K562 (cell line): Measurements from ENCODE around the gene NKAIN4. TPM values are rescaled to one million over a fixed set of nuclear protein-coding genes. Genes with fewer than 3 reads are reported as not detected.

Experiments
- ATAC-seq: fragments of 200-7000 bp; cut with Tn5 transposase; 3 replicates; pipeline ENCODE4 v1.9.1; 2020; ENCODE audit warnings: moderate library complexity
- BruUV-seq: library from RNA; stranded (reverse); fragments of 400-500 nt; replicated peaks from 2 replicates; lab custom pipeline; 2021; lab: Mats Ljungman, UMichigan
- CTCF ChIA-PET: fragments of 300-600 bp; formaldehyde crosslinking; extraction: SDS; loops from one replicate; lab custom pipeline; 2021; ENCODE audit warnings: low intra/inter-chr PET ratio; lab: Yijun Ruan, JAX
- POLR2A ChIA-PET: fragments of 300-600, 350-650 bp; sonication (Branson Sonifier 250); formaldehyde crosslinking; extraction: SDS; loops from one replicate; lab custom pipeline; 2021; ENCODE audit warnings: antibody characterized with exemption, inconsistent platforms; lab: Yijun Ruan, JAX
- DNase-seq, 4 experiments: peaks; one replicate each; pipeline versions ENCODE4 v3.0.0 to v3.0.0-alpha.2; 2011 to 2018; ENCODE audit warnings: low spot score in 3 of 4, mixed read lengths in 3 of 4; ENCODE audit errors: extremely low read depth in 1 of 4
- FAIRE-seq: peaks from 2 replicates; lab custom pipeline; 2011; peaks lifted over from hg19 to GRCh38; lab: Jason Lieb, UNC
- H2AFZ ChIP-seq: 2 replicates; pipeline ENCODE4 v1.6.0; 2011; ENCODE audit warnings: low read depth, low read length, control low read depth, inconsistent platforms
- H3K27ac ChIP-seq: fragments of 200-600 bp; 3 replicates; pipeline ENCODE4 v1.8.0; 2011; ENCODE audit warnings: low read depth, mild to moderate bottlenecking, control low read depth, inconsistent platforms, low read length, moderate library complexity, mixed read lengths; ENCODE audit errors: extremely low read depth
- H3K27me3 ChIP-seq, 2 experiments: fragments of 300-600 bp in 1 of 2; 2 replicates in 1 of 2; 3 replicates in 1 of 2; pipeline versions ENCODE4 v1.6.0 to v1.8.0; 2011; ENCODE audit warnings: inconsistent platforms in 2 of 2, low read length in 2 of 2, mild to moderate bottlenecking in 1 of 2, mixed read lengths in 1 of 2, moderate library complexity in 1 of 2; ENCODE audit not compliant: control insufficient read depth in 2 of 2, insufficient read depth in 2 of 2
- H3K36me3 ChIP-seq: fragments of 300-600 bp; 3 replicates; pipeline ENCODE4 v1.8.0; 2011; ENCODE audit warnings: mild to moderate bottlenecking, low read length, inconsistent platforms; ENCODE audit not compliant: control insufficient read depth, insufficient read depth
- H3K4me1 ChIP-seq, 2 experiments: fragments of 200-600 bp in 1 of 2; replicated peaks in 1 of 2; 2 replicates in 1 of 2; 3 replicates in 1 of 2; pipeline versions ENCODE4 v1.5.1 to v1.8.0; 2011; ENCODE audit warnings: inconsistent platforms in 2 of 2, low read length in 2 of 2, mild to moderate bottlenecking in 1 of 2, mixed read lengths in 1 of 2, moderate library complexity in 1 of 2; ENCODE audit not compliant: control insufficient read depth in 2 of 2, insufficient read depth in 2 of 2
- H3K4me2 ChIP-seq: 2 replicates; pipeline ENCODE4 v1.6.1; 2011; ENCODE audit warnings: low read length, control low read depth, inconsistent platforms, mixed read lengths; ENCODE audit not compliant: insufficient read depth
- H3K4me3 ChIP-seq: fragments of 200-600 bp; sonication (generic), shearing (Covaris generic); 2 replicates; pipeline ENCODE4 v1.5.1; 2016; ENCODE audit warnings: control low read depth, inconsistent platforms
- H3K79me2 ChIP-seq: fragments of 200-600 bp; 3 replicates; pipeline ENCODE4 v1.8.0; 2011; ENCODE audit warnings: low read length, inconsistent platforms; ENCODE audit not compliant: control insufficient read depth, insufficient read depth
- H3K9ac ChIP-seq, 2 experiments: 2 replicates each; pipeline versions ENCODE4 v1.6.0 to v1.6.1; 2011; ENCODE audit warnings: low read depth in 2 of 2, low read length in 2 of 2, control low read depth in 1 of 2, inconsistent platforms in 1 of 2, mild to moderate bottlenecking in 1 of 2, mixed read lengths in 1 of 2; ENCODE audit not compliant: insufficient read depth in 1 of 2
- H3K9me1 ChIP-seq: one replicate; pipeline ENCODE4 v1.6.0; 2011; ENCODE audit warnings: inconsistent platforms, mild to moderate bottlenecking, low read length, moderate library complexity; ENCODE audit not compliant: control insufficient read depth, insufficient read depth
- H3K9me3 ChIP-seq: replicated peaks from 2 replicates; pipeline ENCODE4 v1.5.1; 2011; ENCODE audit warnings: low read depth, low read length, inconsistent platforms; ENCODE audit not compliant: control insufficient read depth, insufficient read depth
- H4K20me1 ChIP-seq: replicated peaks from 2 replicates; pipeline ENCODE4 v1.6.1; 2011; ENCODE audit warnings: low read length, inconsistent platforms, mixed read lengths; ENCODE audit not compliant: control insufficient read depth, insufficient read depth
- ARID3B ChIP-seq: fragments of 250-450 bp; sonication (Bioruptor Pico); IDR thresholded peaks from 2 replicates; pipeline ENCODE4 v1.4.0; 2020; ENCODE audit warnings: borderline replicate concordance
- BMI1 ChIP-seq: fragments of 150-350 bp; IDR thresholded peaks from 2 replicates; pipeline ENCODE4 v1.6.1; 2014; ENCODE audit warnings: low read length
- FOS ChIP-seq: IDR thresholded peaks from 3 replicates; pipeline ENCODE4 v1.6.1; 2011; ENCODE audit not compliant: insufficient read length; ENCODE audit errors: extremely low read depth
- KLF10 ChIP-seq: fragments of 250-450 bp; sonication (Bioruptor Pico); IDR thresholded peaks from 2 replicates; pipeline ENCODE4 v1.6.1; 2021; ENCODE audit warnings: matching md5 sums
- SMARCA5 ChIP-seq: fragments of 450-650 bp; IDR thresholded peaks from 2 replicates; pipeline ENCODE4 v1.6.1; 2016
- STAG1 ChIP-seq: sonication (generic); formaldehyde crosslinking; IDR thresholded peaks from 2 replicates; pipeline ENCODE4 v1.5.0; 2020; ENCODE audit warnings: missing genetic modification reagents, borderline replicate concordance
- WGBS: fragments of 100-300 bp; shearing (Covaris generic); methylation state at CpG from one replicate; pipeline ENCODE4 v1.1.6; 2016; ENCODE audit warnings: low coverage, mixed read lengths; ENCODE audit not compliant: insufficient coverage; ENCODE audit errors: missing lambda C conversion rate; 5-methylcytosine and 5-hydroxymethylcytosine counted together
- in situ Hi-C: fragments of 300-500 bp; cut with MboI; formaldehyde crosslinking; loops from 4 replicates; pipeline ENCODE4 v1.15.0; 2018; ENCODE audit warnings: inconsistent platforms, mixed read lengths
- intact Hi-C: fragments of 100-400 bp; cut with micrococcal nuclease; formaldehyde crosslinking; loops from 2 replicates; pipeline ENCODE4 v1.14.2; 2022
- polyA plus RNA-seq, 8 experiments: library from polyadenylated mRNA; depleted of rRNA in 4 of 8; stranded (reverse) in 5 of 8; unstranded in 3 of 8; fragments of >200 nt; fragmentation: Nextera tagmentation in 2 of 8; fragmentation: Illumina TruSeq in 1 of 8; extraction: Ambion mirVana in 2 of 8; extraction: Trizol in 1 of 8; gene quantifications; 2 replicates each; pipeline versions ENCODE4 v1.2.1 to v1.2.3, GENCODE V29; 2011 to 2014; ENCODE audit warnings: inconsistent platforms in 1 of 8, missing spikeins in 1 of 8
- total RNA-seq, 7 experiments: library from RNA; depleted of rRNA in 6 of 7; stranded (reverse); fragments of >200 nt in 6 of 7; fragmentation: Illumina TruSeq in 2 of 7; extraction: Trizol in 2 of 7; gene quantifications; 2 replicates each; pipeline versions ENCODE4 v1.2.1 to v1.2.3, GENCODE V29; 2011 to 2021; ENCODE audit warnings: low replicate concordance in 1 of 7

NKAIN4 gene
- total and polyA plus RNA-seq, 9 of the 15 experiments (the other 6 are each of a cell fraction or from before 2014, with no cell fraction given) = not detected

- ChIA-PET CTCF (no interaction called here), POLR2A (no interaction called here)
- peaks cover 23% of the 10 kb centered on the region for H4K20me1 ChIP-seq
- no TSS peak for BruUV-seq
- peaks cover 54 to 94% of the 10 kb centered on the region in 2 experiments; a peak in 4 of 5 replicates for H3K27me3 ChIP-seq
- no peak overlapping the region for H3K4me2 ChIP-seq
- in situ Hi-C loops (no loop called here), intact Hi-C loops (no loop called here)
- 3% methylated on average over 10 of the region's 10 CpGs for WGBS
- H3K79me2 ChIP-seq = no peaks in the 10 kb centered on the region
- H3K27ac ChIP-seq = no peak overlapping the region
- no peak overlapping the region for H3K9ac ChIP-seq
- no peak for ATAC-seq
- no peaks in the 10 kb centered on the region for H3K9me3 ChIP-seq
- DNase-seq = no peak
- H2AFZ ChIP-seq = no peak overlapping the region
- TF ChIP-seq STAG1 (CRISPR knock-in tag) = no peak
- no peak for TF ChIP-seq SMARCA5
- TF ChIP-seq ARID3B = no peak
- no peak for TF ChIP-seq FOS
- TF ChIP-seq KLF10 (CRISPR knock-in tag) = no peak
- TF ChIP-seq BMI1 = no peak
- H3K4me1 ChIP-seq = peaks cover 0 to 42% of the 10 kb centered on the region in 2 experiments; a peak in 1 of 5 replicates
- no peaks in the 10 kb centered on the region for H3K36me3 ChIP-seq
- no peaks in the 10 kb centered on the region for H3K9me1 ChIP-seq
- FAIRE-seq = no peak
- no peak overlapping the region for H3K4me3 ChIP-seq
Measured at GRCh38 chr20:63244468-63244867, 9.8 kb downstream of the NKAIN4 start.
